Thoracic aorta endothelial cell (primary cell): ENCODE results near the gene ZNF511. TPM values are rescaled to one million over a fixed set of nuclear protein-coding genes. Genes with fewer than 3 reads are reported as not detected.

Source experiments
- small RNA-seq: library from RNA; depleted of rRNA; stranded (forward); fragments of <200 nt; gene quantifications from one replicate; pipeline ENCODE3, GENCODE V24; 2012
- total RNA-seq: library from RNA; depleted of rRNA; stranded (reverse); fragments of >200 nt; gene quantifications from 2 replicates; pipeline ENCODE4 v1.2.3, GENCODE V29; 2012

Gene ZNF511
- 24.2 and 25.9 TPM in 2 replicates for total RNA-seq

DNA sequence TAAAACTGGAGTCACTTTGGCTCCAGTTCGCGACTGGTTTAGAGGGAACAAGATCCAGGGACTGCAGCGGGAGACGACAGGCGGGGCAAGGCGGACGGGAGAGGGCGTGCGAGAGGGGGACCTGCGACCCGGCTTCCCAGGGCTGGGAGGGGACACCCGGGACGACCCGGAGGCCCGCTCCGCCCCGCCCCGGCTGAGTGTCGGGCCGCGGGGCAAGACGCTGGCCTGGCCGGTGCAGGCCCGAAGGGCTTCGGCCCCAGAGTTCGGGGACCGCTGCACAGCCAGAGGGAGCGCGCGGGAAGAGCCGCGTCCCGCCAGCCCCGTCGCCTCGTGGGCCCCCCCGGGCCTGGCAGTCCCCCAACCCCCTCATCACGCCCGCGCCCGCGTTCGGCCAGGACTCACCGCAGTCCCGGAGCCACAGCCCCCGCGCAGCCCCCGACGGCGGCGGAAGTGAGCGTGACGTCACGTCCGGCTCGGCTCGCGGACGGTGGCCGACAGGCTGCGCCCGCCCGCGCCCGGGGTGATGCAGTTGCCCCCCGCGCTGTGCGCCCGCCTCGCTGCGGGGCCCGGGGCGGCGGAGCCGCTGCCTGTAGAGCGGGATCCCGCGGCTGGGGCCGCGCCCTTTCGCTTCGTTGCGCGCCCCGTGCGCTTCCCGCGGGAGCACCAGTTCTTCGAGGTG is at the start of gene ZNF511, which contains the start of gene TUBGCP2:
ZNF511 (plus strand) TSS at position 494 of the 679 bp plus-strand sequence; CDS start at position 524, 30 bp downstream.
TUBGCP2 (minus strand) TSS at position 452 of the 679 bp plus-strand sequence. CDS start 5,931 bp downstream, outside the sequence.

DNA sequence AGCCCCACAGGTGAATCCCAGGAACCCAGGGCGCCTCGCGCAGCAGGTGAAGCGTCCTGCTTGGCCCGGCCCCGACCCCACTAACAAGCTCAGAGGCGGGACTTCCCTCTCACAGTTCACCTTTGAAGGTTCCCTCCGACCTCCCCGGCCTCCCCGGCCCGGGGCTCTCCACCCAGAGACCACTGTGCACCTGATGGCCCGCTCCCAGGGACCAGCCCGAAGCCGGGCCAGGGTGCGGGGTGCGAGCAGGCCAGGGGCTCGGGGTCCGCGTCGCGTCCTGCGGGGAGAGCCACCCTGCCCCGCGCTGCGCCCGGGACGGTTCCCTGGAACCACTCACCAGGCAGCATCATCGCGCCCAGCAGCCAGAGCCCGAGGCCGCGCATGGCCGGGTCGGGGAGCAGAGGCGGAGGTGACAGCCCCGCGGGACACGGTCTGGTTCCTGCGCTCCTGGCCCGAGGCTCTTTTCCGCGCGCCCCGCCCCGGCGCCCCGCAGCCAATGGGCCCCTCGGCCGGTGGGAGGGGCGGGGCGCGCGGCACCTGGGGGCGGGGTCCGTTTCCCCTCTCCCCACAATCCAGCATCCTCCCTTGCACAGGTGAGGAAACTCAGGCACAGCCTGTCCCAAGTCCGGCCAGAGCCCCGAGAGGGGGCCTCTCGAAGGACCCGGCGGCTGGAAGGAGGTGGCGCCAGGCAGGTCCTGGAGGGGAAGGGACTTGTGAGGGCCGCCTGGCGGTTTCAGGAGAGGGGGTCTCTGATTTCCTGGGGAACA is 32.1 kb upstream of the ZNF511 start, which contains the start of gene ADAM8:
ADAM8 (minus strand) TSS at position 434 of the 767 bp plus-strand sequence; CDS start at position 383, 51 bp downstream.

DNA sequence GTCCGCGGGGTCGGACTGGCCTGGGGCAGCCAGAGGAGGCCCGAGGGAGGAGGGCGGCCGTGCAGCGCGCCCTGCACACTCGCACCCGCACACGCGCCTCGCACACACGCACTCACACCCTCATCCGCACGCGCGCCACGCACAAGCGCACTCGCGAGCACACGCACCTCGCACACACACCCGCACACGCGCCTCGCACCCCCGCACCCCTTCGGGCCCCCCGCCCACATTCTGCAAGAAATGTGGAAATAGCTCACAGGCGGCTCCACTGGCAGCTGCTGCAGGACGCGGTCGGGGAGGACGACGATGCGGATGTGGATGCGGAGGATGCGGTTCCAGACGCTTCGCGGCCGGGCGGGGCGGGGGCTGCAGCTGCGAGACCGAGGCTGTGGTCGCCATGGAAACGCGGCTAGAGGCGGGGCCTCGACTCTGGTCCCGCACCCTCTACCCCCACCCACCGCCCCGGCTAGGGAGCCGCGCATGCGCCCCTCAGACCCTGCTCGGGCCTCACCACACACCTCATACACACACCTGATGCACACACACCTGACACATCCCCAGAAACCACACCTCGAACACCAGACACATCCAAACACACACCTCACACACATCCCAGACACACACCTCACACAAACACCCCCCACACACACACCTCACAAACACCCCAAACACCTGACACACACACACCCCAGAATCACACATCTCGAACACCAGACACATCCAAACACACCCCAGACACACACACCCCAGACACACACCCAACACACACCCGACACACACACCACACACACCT is 28.1 kb downstream of the ZNF511 start, which contains the start of gene CALY:
CALY (minus strand) TSS at position 320 of the 793 bp plus-strand sequence. CDS start 7,907 bp downstream, outside the sequence.

GRCh38 chr10:133357285-133358161 is 48.8 kb downstream of the ZNF511 start, which contains the start of gene FUOM:
Gene FUOM (minus strand): TSS chr10:133358019. CDS start chr10:133358007, 12 bp downstream.

Small RNA genes lying within 50 kb of the gene (small RNA-seq; reads per million reads assigned to genes)
- gene BANF1P2: not detected

Other genes with a start within 250 kb of the ZNF511 start
- not detected in 2 replicates for gene ADGRA1, start 221.0 kb upstream of the ZNF511 start, total RNA-seq
- gene KNDC1, start 148.7 kb upstream of the ZNF511 start, total RNA-seq: not detected in 2 replicates
- not detected in 2 replicates for gene UTF1, start 78.7 kb upstream of the ZNF511 start, total RNA-seq
- gene VENTX, start 71.1 kb upstream of the ZNF511 start, total RNA-seq: not detected in 2 replicates
- 0.07 and 0.13 TPM in 2 replicates for gene ADAM8, start 32.0 kb upstream of the ZNF511 start, total RNA-seq
- 47.2 and 59.9 TPM in 2 replicates for gene TUBGCP2, start within 50 bp of the ZNF511 start, total RNA-seq
- not detected in 2 replicates for gene CALY, start 28.0 kb downstream of the ZNF511 start, total RNA-seq
- gene PRAP1, start 38.5 kb downstream of the ZNF511 start, total RNA-seq: not detected in 2 replicates
- 17.0 and 18.4 TPM in 2 replicates for gene FUOM, start 49.1 kb downstream of the ZNF511 start, total RNA-seq
- 62.0 and 63.2 TPM in 2 replicates for gene ECHS1, start 64.4 kb downstream of the ZNF511 start, total RNA-seq
- gene PAOX, start 70.3 kb downstream of the ZNF511 start, total RNA-seq: 3.9 and 4.6 TPM in 2 replicates
- gene MTG1, start 85.2 kb downstream of the ZNF511 start, total RNA-seq: 40.7 and 45.3 TPM in 2 replicates
- gene SPRN, start 115.7 kb downstream of the ZNF511 start, total RNA-seq: not detected in 2 replicates
- 0.66 and 0.86 TPM in 2 replicates for gene SCART1, start 145.0 kb downstream of the ZNF511 start, total RNA-seq
- gene CYP2E1, start 218.4 kb downstream of the ZNF511 start, total RNA-seq: not detected in 2 replicates